Stimulated activated CD4-positive, alpha-beta T cell treated with anti-CD3 and anti-CD28 coated beads, TNF-alpha, amount 100 ng/mL, for 24 hours (primary cell): ENCODE measurements around the gene ALDH1A1.

Experiments
- DNase-seq, 3 experiments: peaks; one replicate each; pipeline ENCODE4 v3.0.0-alpha.2; 2020; ENCODE audit warnings: low read depth in 3 of 3

The ALDH1A1 gene

DNA sequence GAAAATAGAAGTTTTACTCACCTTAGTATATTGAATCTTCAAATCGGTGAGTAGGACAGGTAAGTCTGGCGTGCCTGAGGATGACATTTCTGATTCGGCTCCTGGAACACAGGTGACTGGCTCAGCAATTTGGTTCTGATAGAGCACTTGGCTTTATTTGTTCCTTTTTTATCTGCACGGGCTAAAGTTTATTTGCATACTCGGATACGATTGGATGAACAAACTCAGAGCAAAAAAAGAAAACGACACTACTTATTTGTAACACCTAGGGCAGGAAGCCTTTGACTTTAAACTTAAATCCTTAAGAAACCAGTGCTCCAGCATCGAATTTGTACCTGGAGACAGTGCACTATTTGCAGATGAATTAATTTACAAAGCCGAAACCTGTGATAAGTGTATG is at the start of gene ALDH1A1:
Gene ALDH1A1 (minus strand): TSS at position 140 of the 400 bp plus-strand sequence. CDS start 53 bp downstream, at position 87.
- DNase-seq, result no peak

DNA sequence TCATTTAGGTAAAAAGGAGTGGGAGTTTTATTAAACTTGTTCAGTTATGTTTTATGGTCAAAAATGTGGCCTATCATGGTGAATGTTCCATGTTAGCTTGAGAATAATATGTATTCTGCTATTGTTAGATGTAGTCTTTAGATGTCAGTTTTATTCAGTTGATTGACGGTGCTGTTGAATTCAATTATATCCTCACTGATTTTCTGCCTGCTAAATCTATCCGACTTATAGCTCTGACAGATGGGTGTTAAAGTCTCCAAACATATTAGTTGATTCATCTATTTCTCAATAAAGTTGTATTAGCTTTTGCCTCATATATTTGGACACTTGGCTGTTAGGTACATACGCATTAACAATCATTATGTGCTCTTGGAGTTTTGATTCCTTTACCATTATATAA is 49.0 kb upstream of the ALDH1A1 start:
- no peak for DNase-seq

DNA sequence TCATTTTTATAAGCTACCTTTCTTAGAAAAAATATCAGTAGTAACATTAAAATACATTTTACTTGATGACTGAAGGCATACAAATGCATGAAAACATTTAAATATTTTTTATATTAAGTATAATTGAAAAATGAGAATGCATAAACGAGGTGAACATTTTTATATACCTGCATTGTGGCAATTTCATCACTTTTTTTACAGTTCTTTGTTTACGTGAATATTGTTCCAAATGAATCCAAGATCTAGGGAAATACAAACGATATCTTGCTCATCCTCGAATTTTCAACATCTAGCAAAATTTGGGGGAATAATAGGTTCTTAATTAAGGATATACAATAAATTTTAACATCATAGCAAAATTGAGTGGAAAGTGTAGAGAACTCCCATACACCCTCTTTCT is 45.5 kb upstream of the ALDH1A1 start:
- DNase-seq, result no peak

DNA sequence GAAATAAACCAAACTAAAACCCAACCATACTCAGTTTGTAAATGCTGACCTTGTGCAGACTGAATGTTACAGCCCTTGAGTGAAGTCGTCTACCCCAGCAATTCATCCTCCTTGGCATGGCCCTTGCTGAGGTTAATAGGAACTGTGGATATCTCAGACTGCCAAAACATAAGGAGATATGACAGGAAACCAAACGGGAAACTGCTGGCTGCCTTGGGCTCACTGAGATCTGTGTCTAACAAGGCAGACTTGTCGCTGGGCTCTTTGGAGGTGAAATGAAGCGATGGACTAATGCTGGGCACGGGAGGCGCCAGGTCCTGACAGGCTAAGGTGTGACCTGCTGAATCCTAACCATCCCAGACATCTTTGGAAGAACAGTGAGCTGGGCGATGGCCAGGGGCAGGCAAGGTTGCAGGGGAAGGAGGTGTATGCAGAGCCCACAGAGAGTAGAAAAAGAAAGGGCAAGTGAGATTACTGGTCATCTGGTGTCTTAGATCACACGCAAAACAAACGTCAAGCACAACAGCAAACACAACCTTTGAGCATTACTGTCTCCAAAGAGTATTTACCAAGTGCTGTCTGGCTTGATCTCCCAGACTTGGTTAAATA is 44.6 kb upstream of the ALDH1A1 start:
- no peak for DNase-seq

DNA sequence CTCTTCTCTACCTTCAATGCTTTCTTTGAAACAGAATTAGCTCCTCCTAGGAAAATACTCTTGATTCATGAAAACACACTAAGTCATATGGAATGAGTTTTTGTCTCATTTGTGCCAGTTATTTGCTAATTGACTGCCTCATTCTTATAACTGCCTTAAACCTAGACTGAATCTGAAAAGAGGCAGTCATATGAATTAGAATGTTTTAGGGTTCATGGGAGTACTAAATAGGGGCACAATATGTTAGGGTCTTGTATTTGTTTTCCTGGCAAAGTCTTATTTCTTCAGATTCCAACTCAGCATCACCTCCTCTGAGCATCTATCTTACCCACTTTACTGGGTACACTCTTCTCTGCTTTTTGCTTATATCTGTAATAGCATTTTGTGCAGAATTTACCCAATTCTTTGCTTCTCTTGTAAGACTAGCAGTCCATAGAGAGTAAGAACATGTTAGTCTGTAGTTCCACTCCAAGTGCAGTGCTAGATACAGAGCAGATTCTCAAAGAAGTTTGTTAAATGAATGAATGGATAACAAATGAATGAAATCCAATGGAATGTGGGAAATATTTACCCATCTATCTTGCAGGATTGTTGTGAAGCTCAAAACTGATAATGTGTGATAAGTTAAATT is 43.9 kb upstream of the ALDH1A1 start:
- no peak for DNase-seq

DNA sequence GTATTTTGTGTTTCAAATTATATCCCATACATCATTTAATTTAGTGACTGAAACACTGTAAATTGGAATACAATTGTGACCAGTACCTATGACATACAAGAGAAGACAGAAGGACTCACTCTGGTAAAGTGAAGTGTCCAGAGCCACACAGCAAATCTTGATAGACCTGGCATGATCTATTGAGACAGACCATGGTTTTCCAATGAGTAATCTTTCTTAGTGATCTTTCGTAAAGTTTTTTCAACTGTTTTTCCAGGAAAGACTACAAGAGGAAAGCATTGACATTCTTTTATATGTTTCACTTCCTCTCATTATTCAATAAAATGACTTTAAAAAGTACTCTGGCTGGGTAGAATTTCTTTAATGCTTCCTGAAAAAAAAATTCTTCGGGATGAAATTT is 43.3 kb upstream of the ALDH1A1 start:
- no peak for DNase-seq

DNA sequence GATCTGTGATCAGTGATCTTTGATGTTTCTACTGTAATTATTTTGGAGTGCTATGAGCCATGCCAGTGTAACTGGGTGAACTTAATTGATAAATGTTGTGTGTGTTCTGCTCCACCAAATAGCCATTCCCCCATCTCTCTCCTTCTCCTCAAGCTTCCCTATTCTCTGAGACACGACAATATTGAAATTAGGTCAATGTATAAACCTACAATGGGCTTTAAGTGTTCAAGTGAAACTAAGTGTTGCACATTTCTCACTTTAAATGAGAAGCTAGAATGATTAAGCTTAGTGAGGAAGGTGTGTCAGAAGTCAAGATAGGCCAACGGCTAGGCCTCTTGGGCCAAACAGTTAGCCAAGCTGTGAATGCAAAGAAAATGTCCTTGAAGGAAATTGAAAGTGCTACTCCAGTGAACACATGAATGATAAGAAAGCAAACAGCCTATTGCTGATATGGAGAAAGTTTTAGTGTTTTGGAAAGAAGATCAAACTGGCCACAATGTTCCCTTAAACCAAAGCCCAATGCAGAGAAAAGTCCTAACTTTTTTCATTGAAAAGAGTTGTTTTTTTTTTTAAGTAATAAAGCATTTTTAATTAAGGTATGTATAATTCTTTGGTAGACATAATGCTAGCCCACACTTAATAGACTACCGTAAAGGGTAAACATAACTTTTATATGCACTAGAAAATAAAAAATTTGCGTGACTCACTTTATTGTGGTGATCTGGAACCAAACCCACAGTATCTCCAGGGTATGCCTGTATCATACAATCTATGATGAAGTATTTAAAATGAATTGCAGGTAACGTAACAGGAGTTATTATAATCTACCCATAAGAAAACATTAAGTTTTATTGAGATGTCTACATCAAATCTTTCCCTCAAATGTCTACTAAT is 42.5 kb upstream of the ALDH1A1 start:
- no peak for DNase-seq

DNA sequence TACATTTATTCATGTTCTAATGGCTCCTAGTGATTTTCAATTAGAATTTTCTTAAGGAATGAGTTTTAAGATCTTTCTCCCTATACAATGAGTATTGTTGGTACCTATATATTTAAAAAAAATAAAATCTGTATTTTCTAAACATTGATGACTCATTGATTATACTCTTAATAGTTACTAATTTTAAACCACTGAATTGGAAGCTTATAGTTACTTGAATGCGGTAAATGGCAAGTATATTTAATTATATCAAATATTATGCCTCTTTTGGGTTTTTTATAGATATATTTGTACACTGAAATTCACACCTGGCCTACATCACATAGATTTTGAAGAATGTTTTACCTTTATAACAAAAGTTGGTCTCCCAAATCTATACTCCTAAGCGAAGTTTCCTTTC is 38.9 kb upstream of the ALDH1A1 start:
- no peak for DNase-seq

DNA sequence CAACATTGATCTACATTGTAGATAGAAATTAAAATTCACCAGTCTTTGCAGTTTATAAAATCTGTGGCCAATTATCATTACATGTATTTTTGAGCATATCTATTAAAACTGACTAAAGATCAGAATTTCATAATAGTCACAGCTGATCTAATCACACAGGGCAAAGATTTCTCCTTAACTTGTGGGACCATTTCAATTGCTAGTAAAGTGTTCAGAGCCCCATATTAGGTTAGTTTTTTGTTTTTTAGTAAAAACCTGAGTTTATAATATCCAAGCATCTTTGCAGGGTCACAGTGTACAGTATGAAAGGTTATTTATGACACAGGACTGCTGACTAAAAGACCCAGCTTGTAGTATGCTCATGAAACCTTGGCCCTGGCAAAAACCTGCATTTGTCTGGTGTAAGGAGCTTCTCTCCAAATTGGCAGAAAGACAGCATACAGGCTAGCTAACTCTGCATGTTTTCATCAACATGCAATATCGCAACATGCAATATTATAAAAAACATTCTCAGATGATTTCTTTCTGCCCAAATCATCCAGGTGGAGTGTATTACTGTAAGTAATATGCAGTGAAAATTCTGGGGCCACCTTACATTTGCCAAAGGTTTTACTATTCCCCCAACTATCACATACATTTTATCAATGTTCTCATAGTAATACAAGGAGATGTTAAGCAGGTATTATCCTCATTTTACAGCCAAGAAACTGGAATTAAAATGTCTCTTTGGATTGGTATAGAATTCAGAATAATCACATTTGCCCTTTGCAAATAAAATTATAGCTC is 37.7 kb upstream of the ALDH1A1 start:
- DNase-seq, result no peak

DNA sequence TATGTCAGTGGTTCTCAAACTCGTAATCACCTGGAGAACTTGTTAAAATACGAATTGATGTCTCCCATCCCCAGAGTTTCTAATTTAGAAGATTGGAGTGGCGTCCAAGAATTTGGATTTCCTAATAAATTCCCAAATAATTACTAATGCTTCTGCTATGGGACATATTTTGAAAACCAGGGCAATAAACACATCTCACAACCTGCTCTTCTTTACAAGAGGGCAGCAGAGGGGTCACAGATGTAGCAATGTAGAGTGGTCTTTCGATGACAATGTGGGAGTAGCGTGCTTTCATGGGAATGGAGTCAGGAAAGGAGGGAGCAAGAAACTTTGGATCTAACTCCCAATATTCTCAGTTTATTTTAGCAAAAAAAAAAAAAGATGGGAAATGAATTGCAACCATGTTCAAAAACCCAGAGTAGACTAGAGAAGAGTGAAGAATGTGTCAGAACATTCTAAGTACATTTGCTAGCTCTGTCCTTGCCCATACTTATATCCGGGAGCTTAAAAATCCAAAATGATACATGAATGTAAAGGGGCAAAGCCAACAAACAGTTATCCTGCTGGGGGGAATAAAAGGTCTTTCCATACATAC is 33.8 kb upstream of the ALDH1A1 start:
- DNase-seq, result no peak

DNA sequence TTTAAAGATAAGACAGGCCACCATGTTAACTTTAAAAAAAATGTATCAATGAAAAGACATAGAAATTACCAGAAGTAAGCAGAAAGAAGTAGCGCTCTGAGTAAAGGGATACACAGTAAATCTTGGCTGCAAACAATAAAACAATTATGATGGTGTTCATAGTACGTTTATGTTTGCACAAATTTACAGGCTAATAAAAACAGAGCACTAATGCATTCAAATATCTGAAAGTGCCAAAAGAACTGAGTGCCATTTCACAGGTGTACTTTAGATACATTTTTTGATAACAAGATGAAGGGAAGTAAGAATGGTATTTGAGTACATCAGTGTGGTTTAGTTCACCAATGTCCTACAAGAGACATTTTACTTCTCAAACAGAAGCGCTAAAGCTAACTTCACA is 32.9 kb upstream of the ALDH1A1 start:
- DNase-seq, result no peak

DNA sequence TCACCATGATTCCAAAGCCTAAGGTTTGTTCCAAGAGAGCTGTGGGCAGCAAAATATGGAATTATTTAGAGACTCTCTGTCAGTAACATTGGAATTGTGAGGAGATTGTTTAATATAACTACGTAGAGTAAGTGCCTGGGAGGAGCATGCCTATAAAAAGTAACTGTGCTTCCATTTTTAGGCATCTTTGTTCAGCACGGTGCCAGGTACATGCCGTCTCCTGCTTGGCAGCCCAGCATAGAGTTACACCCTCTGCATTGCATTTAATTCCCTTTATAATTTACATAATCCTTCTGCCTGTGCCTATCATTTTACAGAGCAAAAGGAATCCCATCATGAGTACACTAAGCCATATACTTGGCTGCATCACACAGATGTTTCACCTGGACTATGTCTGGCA is 32.1 kb upstream of the ALDH1A1 start:
- DNase-seq, result no peak

DNA sequence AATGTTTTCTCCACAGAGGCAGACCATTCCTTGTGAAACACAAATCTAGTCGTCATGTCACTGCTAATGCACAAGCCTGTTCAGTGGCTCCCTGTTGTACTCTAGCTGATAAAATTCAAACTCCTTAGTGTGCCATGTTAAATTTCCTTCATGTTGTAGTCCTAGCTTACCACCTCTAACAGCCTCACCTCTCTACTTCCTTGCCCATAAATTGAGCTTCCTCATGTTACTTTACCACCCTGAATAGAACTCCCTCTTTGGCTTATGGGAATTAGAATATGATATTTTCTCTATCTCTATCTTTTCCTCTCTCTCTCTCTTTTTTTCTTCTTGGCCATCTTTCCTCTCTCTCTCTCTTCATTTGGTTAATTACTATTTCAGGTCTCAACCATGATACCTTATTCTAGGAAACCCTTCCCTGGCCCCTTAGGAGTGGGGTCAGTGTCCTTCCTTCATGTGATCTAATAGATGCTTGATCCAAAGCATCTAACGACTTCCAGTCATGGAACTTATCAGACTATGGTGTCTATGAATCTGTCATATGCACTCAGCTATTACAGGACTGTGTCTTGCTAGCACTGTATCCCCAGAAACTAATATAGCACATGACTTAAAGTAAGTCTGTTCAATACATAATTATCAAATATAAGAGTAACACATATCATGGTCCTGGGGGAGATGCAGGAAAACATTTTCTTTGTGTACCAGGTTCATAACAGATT is 31.5 kb upstream of the ALDH1A1 start:
- no peak for DNase-seq

DNA sequence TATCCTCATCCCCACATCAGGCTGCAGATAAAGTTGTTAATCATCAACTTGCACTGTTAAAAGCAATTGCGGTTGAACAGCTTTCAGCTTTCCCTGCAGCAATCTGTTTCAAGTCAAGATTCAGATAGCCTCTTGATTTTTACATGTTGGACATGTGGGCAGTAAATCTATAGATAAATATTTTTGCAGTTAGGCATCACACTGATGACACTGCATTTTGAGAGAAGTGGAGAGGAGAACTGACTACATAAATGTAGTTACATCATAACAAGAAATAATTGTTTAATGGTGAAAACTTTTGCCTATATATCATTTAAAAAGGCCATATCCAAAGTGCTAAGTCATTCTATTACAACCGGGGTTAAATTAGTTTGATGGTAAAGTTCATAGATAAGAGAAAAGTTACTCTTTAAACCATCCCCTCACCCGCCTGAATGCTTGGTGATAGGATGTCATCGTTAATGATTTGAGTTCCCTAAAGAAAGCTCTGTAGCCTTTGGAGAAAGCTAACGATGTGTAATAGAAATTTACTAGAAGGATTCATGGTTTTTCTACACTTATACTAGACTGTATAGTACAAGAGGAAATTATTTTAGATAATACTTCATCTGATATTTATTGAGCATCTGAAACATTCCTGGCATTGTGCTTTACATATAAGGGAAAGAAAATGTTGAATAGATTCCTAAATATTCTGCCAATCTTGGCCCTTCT is 30.8 kb upstream of the ALDH1A1 start:
- DNase-seq, result no peak

DNA sequence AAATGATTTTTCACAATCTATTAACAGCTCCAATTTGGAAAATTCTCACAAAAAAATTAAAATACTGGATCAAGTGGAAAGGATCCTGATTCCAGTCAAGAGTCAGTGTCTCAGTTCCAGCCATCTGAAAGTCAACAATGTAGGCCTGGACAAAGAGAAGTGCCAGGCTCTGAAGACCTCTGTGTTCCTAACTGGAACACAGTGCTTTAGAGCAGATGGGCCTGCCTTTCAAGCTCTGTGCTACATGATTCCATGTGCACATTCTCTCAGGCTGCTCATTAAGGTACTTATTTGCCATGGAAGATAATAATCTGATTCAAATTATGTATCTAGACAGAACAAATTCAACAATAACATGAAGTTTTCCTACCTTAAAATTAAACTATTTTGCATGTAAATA is 30.2 kb upstream of the ALDH1A1 start:
- DNase-seq, result no peak

DNA sequence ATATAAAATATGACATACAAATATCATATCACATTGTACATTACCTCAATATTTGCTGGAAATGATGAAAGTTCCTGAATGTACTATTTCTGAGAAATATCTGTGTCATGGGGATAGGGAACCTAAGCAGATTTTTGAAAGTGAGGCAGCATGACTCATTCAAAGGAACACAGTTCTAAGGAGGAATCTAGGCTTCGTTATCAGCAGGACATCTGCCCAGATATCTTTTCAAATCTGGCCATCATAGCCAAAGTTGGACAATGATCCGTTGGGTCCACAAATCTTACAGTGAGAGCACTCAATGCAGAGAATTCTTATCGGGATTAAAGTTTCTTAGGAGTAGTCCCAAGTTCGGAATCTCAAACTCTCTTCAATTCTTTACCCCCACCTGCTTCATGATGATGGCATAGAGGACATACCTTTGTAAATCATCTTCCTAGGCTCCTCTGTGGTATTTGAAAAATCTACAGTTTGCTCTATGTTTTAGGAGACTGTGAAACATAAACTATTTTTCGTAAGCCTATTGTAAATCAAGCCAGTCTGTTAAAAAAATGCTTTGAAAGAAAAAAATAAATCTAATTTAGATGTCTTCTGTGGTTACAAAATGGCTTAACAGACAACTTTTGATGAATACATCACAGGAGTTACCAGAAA is 29.4 kb upstream of the ALDH1A1 start:
- no peak for DNase-seq

DNA sequence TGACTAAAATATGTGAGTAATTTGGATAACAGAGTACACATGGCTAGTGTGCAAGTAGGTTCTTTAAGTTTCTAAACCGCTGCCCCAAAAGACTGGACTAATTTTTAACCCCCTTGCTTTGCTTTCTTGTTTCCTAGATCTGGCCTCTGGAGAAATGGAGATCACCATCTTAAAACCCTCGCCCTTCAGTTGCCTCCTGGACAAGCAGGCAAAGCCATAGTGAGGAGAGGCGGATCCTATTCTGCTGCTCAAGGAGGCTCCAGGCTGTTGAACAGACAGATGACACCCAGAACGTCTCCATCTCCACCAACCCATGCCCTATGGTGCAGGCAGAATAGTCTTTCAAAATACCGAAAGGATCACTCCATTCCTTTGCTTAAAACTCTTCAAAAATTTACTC is 28.6 kb upstream of the ALDH1A1 start:
- no peak for DNase-seq

DNA sequence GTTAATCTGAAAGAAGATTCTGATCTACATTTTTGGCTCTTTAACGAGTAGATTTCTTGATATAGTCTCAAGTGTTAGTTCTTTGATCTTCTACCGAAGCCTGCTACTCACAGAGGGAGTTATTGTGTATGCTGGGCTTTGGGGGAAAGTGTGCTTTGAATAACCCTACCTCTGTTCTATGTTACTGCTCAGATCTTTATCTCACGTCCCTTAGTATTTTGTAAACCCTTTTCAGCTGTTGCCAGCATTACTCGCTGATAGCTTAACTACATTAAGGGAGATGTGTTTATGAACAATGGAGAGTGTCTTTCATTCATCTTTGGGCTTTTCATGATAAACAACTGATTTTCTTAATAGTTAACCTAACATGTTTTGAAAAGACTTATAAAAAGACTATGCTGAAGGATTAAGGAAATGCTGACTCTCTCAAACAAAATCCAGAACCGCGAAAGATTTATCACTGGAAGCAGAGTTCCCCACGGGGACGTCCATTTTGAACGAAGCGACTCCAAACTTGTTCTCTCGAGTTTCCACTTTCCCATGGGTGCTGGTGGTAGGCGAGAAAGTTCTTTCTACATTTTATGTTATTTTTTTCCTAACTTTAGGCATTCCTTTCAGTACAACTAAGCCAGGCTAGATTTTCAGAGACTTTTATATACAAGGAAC is 27.9 kb upstream of the ALDH1A1 start:
- no peak for DNase-seq

DNA sequence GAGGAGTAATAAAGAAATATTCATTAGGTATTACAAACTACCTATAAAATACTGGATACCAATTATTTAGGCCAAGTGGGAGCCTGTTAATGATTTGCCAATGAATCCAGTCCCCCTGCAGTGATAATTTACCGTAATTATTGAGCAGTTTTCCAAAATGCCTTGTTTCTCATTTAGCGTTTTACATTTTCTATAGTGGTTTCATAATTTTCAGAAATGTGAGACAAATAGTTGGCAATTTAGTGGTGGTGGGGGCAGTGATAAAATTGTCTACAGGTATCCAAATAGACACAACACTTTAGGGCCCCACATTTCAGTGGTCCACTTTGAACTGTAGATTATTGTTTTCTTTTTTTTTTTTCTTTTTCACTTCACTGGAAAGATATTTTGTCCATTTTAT is 27.3 kb upstream of the ALDH1A1 start:
- DNase-seq, result no peak
